Hepatocyte (in vitro differentiated cells): ENCODE measurements around the gene ANKS1B. TPM values are rescaled to one million over a fixed set of nuclear protein-coding genes. Genes with fewer than 3 reads are reported as not detected.

Source experiments
- DNase-seq: peaks from one replicate; pipeline ENCODE4 v3.0.0-alpha.2; 2016; ENCODE audit warnings: low spot score
- H2AFZ ChIP-seq: fragments of 200-600 bp; sonication (generic); 2 replicates; pipeline ENCODE4 v1.6.0; 2016; ENCODE audit warnings: antibody characterized with exemption, mild to moderate bottlenecking
- H3K27ac ChIP-seq: fragments of 200-600 bp; sonication (generic); 2 replicates; pipeline ENCODE4 v1.5.1; 2016; ENCODE audit warnings: mild to moderate bottlenecking
- H3K27me3 ChIP-seq: fragments of 200-600 bp; sonication (generic); 2 replicates; pipeline ENCODE4 v1.6.1; 2016
- H3K36me3 ChIP-seq: fragments of 200-600 bp; sonication (generic); replicated peaks from 2 replicates; pipeline ENCODE4 v1.5.1; 2016; ENCODE audit warnings: low read depth; ENCODE audit not compliant: insufficient read depth
- H3K4me1 ChIP-seq: fragments of 200-600 bp; sonication (generic); 2 replicates; pipeline ENCODE4 v1.5.1; 2016; ENCODE audit warnings: mild to moderate bottlenecking, moderate library complexity; ENCODE audit not compliant: insufficient read depth
- H3K4me2 ChIP-seq: fragments of 200-600 bp; sonication (generic); 2 replicates; pipeline ENCODE4 v1.6.0; 2016
- H3K4me3 ChIP-seq: fragments of 200-600 bp; sonication (generic); 2 replicates; pipeline ENCODE4 v1.5.1; 2016; ENCODE audit warnings: mild to moderate bottlenecking
- H3K79me2 ChIP-seq: fragments of 200-600 bp; sonication (generic); 2 replicates; pipeline ENCODE4 v1.6.0; 2017; ENCODE audit warnings: mild to moderate bottlenecking
- H3K9me2 ChIP-seq: fragments of 200-600 bp; sonication (generic); replicated peaks from 2 replicates; pipeline ENCODE4 v1.6.0; 2017; ENCODE audit warnings: mild to moderate bottlenecking; ENCODE audit not compliant: insufficient read depth
- H3K9me3 ChIP-seq: fragments of 200-600 bp; sonication (generic); 2 replicates; pipeline ENCODE4 v1.5.1; 2016; ENCODE audit warnings: low read depth, mild to moderate bottlenecking
- H4K20me1 ChIP-seq: fragments of 200-600 bp; sonication (generic); 2 replicates; pipeline ENCODE4 v1.6.0; 2016; ENCODE audit warnings: mild to moderate bottlenecking; ENCODE audit not compliant: insufficient read depth, poor library complexity, severe bottlenecking
- CTCF ChIP-seq: fragments of 200-600 bp; sonication (generic); IDR thresholded peaks from 2 replicates; pipeline ENCODE4 v1.5.1; 2016; ENCODE audit warnings: antibody characterized with exemption, mild to moderate bottlenecking; ENCODE audit not compliant: poor library complexity
- EZH2 ChIP-seq: fragments of 200-600 bp; sonication (generic); IDR thresholded peaks from 2 replicates; pipeline ENCODE4 v1.6.1; 2016; ENCODE audit warnings: antibody characterized with exemption, mild to moderate bottlenecking, borderline replicate concordance
- EZH2phosphoT487 ChIP-seq: fragments of 200-600 bp; sonication (generic); IDR thresholded peaks from one replicate; pipeline ENCODE4 v1.6.1; 2018; ENCODE audit warnings: antibody characterized with exemption, mild to moderate bottlenecking, low read depth, moderate library complexity; ENCODE audit not compliant: unreplicated experiment, severe bottlenecking
- WGBS: methylation state at CpG from one replicate; pipeline ENCODE4 v1.1.6; 2016; ENCODE audit warnings: low lambda C conversion rate; ENCODE audit errors: missing lambda C conversion rate; 5-methylcytosine and 5-hydroxymethylcytosine counted together
- polyA plus RNA-seq: library from polyadenylated mRNA; unstranded; fragments of >200 nt; fragmentation: Nextera tagmentation; extraction: Ambion mirVana; gene quantifications from 2 replicates; pipeline ENCODE4 v1.2.1, GENCODE V29; 2016
- total RNA-seq: library from RNA; depleted of rRNA; stranded (reverse); fragments of >200 nt; gene quantifications from 2 replicates; pipeline ENCODE4 v1.2.3, GENCODE V29; 2014

ANKS1B gene
- total and polyA plus RNA-seq, 2 experiments from 2014 or later, result 1.6 to 2.2 TPM

- 88% methylated on average over 4 of the region's 4 CpGs for WGBS
- H3K4me3 ChIP-seq, result no peak overlapping the region
- no peak overlapping the region for H2AFZ ChIP-seq
- H3K4me2 ChIP-seq, result no peak overlapping the region
- no peak for TF ChIP-seq EZH2phosphoT487
- TF ChIP-seq CTCF, result no peak
- no peak for TF ChIP-seq EZH2
- no peaks in the 10 kb centered on the region for H3K9me2 ChIP-seq
- no peaks in the 10 kb centered on the region for H3K79me2 ChIP-seq
- H4K20me1 ChIP-seq, result no peaks in the 10 kb centered on the region
- no peak overlapping the region for H3K27ac ChIP-seq
- no peaks in the 10 kb centered on the region for H3K36me3 ChIP-seq
- no peaks in the 10 kb centered on the region for H3K4me1 ChIP-seq
- no peaks in the 10 kb centered on the region for H3K27me3 ChIP-seq
- no peak for DNase-seq
- H3K9me3 ChIP-seq, result no peaks in the 10 kb centered on the region
Observed at GRCh38 chr12:99450036-99450630, 534.6 kb downstream of the ANKS1B start.

GRCh38 chr12:99444859-99445316 lies 539.8 kb downstream of the ANKS1B start:
- Histone ChIP-seq H3K79me2 (no peaks in the 10 kb centered on the region), H3K4me2 (no peak overlapping the region), H3K27ac (no peak overlapping the region), H3K4me1 (no peaks in the 10 kb centered on the region), H3K27me3 (no peaks in the 10 kb centered on the region), H2AFZ (no peak overlapping the region), H3K36me3 (no peaks in the 10 kb centered on the region), H3K9me2 (no peaks in the 10 kb centered on the region), H4K20me1 (no peaks in the 10 kb centered on the region), H3K9me3 (no peaks in the 10 kb centered on the region), H3K4me3 (no peak overlapping the region)
- DNase-seq, result no peak
- no peak for TF ChIP-seq EZH2
- TF ChIP-seq EZH2phosphoT487, result no peak

- Histone ChIP-seq H3K9me3 (no peaks in the 10 kb centered on the region), H2AFZ (no peak overlapping the region)
- WGBS, result 75% methylated on average over 3 of the region's 3 CpGs
Observed at GRCh38 chr12:99442758-99443157, 542.0 kb downstream of the ANKS1B start.

More at GRCh38 chr12:99442758-99443157, 542.0 kb downstream of the ANKS1B start:
- no peaks in the 10 kb centered on the region for H3K79me2 ChIP-seq
- H3K27me3 ChIP-seq, result no peaks in the 10 kb centered on the region
- TF ChIP-seq EZH2, result no peak
- no peak for TF ChIP-seq CTCF
- no peak for TF ChIP-seq EZH2phosphoT487
- H3K4me2 ChIP-seq, result no peak overlapping the region
- no peak overlapping the region for H3K27ac ChIP-seq
- no peak for DNase-seq
- H3K36me3 ChIP-seq, result no peaks in the 10 kb centered on the region
- H3K4me1 ChIP-seq, result no peaks in the 10 kb centered on the region
- no peaks in the 10 kb centered on the region for H4K20me1 ChIP-seq
- H3K9me2 ChIP-seq, result no peaks in the 10 kb centered on the region
- H3K4me3 ChIP-seq, result no peak overlapping the region
